HPDE6-E6E7 (cell line): ENCODE measurements around the gene RABL6.
"Not testable (repeated sequence)": the region's sequence is repeated elsewhere in the genome, so short reads cannot be mapped to it uniquely, and the experiment has no call there.

Experiments
- DNase-seq: peaks from one replicate; pipeline ENCODE4 v3.0.0; 2011; ENCODE audit warnings: missing footprints; ENCODE audit errors: extremely low spot score

The RABL6 gene

DNA sequence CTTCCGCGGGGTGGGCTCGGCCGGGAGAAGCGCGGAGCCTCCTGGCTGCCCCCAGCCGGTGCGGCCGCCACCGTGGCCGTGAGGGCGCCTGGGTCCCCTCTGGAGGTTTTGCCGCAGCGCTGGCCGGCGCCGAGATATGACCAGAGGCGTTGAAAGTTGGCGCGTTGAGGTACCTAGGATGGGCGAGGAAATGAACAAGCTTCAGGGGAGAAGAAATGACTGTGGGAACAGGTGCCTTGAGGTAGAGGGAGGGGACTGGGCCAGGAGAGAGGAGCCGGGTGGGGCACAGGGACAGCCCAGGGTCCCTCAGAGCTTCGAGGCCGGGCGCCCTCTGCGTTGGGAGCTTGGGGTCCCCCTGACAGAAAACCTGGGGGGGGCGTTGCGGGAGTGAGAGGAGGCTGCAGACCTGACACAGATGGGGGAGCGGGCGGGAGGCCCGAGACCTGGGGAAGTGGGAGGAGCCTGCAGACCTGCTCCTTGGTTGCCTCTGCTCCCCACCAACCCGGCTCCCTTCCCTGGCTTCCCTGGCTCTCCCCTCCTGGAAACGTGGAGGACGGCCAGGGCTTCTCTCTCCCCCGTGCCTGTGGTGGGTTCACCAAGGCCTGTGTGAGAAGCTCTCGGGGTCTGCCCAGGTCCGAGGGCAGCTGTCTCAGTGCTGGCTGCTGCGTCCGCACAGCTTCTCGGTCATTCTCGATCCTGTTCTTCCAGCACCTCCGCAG, 14.2 kb downstream of the RABL6 start:
- DNase-seq: no peak

DNA sequence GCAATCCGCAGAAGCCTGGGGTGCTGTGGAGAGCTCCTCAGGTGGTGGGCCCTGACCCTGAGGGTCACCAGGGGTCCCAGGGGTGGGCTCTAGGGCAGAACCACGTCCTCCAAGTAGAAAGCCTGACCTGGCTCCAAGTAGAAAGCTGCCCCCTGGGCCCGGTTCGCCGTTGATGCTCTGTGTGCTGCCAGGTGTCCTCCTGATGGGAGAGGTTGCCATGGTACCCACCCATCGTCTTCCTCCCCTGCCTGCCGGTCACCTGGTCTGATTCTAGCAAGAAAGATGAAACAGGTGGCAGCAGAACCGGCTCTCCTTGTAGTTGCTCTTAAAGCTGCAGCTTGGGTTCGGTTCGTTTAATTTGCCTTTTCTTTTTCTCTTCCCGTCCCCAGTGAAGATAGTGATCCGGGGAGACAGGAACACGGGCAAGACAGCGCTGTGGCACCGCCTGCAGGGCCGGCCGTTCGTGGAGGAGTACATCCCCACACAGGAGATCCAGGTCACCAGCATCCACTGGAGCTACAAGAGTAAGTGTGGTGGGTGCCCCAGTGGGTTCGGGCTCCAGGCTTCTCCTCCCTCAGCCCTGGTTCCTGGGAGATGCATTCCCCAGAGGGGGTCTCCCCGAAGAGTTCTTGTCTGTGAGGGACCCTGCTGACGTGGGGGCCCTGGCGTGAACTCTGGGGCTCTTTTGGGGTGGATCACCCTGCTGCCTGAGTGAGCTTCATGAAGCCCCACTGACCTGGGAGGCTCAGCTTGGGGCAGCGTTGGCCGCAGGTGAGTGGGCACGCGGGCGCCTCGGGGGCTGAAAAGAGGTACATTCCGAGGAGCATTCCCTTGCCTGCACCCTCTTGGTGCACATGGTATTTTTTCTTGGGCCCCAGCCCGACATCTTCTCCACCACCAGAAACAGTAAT, 15.6 kb downstream of the RABL6 start:
- DNase-seq: no peak

DNA sequence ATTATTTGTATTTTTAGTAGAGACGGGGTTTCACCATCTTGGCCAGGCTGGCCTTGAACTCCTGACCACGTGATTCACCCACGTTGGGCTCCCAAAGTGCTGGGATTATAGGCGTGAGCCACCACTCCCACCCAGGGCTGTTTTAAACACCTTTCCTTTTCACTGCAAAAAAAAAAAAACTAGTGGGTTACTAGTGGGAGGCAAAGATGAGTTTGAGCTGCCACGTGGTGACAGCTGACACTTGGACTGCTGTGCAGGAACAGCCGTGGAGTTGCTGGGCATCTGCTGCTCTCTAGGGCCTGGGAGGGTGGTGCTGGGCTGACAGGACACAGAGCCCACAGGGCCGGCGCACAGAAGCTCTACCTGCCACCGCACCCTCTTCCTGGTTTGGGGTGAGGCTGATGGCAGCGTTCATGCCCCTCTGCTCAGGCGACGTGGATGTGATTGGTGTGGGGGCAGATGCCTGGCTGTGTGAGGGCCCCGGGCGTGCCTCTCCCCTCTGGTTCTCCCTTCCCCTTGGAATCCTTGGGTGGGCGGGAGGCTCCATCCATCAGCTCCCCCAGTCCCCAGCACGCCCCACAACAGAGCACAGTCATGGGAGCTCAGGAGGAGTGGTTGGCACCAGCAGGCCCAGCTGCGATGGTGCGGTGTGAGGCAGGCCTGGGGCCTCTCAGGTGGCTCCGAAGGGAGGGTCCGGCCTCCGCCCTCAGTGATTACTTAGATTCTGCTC, 16.9 kb downstream of the RABL6 start:
- DNase-seq: no peak

DNA sequence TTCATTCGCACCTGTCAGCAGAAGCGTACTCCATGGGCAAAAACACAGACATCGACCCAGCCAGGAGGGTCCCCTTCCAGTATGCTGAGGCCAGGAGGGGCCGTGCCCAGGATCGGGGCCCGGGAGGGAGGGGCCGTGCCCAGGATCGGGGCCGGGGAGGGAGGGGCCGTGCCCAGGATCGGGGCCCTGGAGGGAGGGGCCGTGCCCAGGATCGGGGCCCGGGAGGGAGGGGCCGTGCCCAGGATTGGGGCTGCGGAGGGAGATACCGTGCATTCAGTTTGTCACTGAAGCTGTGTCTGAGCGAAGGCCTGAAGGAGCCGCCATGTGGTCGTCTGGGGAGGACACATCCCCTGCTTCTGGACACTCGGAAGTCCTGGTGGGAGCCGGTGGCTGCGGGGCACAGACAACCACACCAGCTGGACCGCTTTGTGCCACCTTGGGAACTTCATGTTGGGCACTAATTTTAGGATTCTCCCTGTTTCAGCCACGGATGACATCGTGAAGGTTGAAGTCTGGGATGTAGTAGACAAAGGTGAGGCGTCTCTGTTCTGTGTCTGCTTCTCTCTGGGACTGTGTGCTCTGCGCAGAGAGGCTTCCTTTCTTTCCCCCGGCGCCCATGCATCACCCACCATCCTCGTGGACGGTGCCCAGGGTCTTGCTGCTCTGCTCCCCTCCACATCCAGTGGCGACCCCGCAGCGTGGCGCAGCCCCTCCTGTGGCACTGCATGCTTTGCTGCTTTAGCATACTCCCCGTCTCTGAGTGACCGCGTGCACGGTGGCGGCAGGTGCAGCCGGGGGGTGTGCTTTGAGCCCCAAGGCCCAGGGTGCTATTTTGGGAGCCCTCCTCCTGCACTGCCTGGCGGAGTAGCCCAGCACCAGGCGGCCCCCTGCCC, 17.8 kb downstream of the RABL6 start:
- DNase-seq: no peak

DNA sequence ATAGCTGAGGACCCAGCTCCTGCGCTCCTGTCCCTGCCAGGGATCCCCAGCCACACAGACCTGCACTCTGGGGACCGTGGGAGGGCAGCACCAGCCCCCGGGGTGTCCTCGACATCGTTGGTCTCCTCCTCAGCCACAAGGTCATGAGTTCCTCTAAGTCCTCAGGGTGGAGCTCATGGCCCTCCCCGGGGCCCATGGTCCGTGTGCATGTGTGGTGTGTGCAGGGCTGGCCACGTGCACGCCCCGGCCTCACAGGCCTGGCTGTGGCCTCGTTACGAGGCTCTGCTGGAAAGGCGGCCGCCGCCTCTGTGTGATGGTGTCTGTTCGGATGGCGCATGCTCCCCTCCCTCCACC, 18.4 kb downstream of the RABL6 start:
- DNase-seq: no peak

DNA sequence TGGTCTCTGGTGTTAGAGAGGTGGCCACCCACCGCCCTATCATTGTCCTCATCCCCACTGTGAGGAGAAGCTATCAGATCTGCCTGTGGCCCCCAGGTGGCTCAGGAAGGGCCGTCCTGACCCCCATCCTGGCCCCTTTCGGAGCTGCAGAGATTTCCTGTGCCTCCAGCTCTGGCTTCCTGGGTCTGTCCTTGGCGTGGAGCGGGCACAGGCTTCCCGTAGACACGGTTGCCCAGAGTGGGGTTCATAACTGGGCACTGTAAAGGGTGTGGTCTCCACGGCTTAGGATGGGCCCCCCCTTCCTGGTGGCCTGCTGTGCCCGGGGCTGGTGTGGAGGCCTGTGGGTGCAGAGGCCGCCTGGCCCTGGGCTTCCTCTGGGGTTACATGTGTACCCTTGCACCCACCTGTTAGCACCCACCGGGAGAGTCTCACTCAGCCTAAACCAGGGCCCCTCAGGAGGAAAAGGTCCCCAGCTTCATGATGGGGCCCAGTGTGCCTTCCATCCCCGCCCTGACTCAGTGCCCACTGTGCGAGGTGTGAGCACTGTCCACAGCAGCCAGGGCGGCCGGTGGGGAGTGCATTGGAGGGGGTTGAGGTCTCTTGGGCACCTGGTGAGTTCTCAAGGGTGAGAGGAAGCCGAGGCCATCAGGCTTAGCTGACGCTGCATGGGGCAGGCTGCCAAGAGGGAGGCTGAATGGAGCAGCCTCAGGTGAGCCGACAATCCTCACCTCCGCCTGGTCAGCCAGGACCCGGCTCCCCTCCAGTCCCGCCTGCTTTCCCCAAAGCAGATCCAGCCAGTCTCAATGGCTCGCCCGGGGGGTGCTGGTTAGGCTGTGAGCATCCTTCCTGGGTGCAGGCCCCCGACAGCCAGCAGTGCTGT, 19.2 kb downstream of the RABL6 start:
- no peak for DNase-seq

DNA sequence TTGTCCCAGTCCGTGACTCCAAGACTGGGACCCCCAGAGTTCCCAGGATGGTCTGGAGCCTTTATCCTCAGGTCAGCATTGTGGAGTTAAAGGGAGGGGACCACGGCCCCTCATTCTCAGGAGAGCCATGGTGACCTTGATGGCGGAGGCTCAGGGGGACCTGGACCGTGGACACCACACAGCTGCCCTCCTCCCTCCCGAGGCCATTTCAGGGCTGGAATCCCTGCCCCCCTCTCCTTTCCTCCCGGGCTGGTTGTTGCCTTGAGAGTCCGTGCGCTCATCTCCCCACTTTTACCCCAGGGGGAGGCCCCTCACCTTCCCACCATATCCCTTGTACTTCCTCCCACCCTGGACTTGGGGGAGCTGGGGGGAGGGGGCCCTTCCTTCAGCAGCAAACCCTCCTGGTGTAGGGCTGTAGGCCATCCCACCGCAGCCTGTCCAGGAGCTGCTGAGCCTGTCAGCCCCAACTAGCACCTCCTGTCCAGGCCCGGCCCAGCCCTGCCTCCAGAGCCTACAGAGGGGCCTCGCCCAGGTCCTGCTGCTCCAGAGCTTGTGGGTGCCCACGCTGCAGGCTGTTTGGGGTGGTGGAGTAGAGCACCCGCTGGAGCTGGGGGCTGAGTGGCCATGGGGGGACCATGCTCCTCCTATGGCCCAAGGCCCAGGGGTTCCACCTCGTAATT, 20.2 kb downstream of the RABL6 start:
- DNase-seq: no peak

DNA sequence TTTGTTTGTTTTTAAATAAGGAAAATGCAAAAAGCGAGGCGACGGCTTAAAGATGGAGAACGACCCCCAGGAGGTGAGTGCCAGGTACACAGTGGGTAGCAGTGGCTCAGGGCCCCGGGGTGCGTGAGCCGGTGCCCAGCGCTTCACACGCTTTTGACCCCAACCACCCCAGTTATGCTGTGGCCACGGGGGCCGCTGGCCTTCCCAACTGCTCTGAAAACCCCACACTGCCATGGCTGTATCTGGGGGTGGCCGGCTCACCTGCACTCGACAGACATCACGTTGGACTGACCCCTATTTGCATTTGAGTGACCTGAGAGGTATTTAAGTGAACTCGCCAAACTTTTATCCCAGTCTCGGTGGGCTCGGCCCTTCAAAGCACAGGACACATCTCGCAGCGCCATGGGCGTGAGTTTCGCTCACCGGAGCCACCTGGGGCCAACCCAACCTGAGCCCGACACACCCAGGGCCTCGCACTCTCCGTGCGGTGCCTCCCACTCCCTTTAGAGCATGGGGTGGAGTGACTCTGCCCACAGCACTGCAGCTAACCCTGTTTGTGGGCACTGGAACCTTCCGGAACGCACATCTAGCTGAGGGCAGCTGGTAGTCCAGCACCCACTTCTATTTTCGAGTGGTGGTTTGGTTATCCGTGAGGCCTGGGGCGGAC, 20.9 kb downstream of the RABL6 start:
- no peak for DNase-seq

DNA sequence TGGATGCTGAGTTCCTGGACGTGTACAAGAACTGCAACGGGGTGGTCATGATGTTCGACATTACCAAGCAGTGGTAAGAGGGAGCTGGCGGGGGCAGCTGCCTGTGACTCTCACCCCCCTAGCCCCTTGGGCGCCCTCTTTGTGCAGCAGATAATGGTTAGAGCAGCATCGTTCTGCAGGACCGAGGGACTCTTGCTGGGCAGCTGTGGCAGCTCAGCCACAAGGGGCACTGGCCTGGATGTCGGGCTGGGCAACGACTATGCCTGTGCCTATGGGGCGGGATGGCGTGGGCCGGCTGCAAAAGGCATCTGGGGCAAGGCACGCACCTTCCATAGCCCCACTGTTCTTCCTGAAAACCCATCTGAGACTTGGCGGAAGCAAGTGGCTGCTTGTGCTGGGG, 21.7 kb downstream of the RABL6 start:
- DNase-seq: no peak

DNA sequence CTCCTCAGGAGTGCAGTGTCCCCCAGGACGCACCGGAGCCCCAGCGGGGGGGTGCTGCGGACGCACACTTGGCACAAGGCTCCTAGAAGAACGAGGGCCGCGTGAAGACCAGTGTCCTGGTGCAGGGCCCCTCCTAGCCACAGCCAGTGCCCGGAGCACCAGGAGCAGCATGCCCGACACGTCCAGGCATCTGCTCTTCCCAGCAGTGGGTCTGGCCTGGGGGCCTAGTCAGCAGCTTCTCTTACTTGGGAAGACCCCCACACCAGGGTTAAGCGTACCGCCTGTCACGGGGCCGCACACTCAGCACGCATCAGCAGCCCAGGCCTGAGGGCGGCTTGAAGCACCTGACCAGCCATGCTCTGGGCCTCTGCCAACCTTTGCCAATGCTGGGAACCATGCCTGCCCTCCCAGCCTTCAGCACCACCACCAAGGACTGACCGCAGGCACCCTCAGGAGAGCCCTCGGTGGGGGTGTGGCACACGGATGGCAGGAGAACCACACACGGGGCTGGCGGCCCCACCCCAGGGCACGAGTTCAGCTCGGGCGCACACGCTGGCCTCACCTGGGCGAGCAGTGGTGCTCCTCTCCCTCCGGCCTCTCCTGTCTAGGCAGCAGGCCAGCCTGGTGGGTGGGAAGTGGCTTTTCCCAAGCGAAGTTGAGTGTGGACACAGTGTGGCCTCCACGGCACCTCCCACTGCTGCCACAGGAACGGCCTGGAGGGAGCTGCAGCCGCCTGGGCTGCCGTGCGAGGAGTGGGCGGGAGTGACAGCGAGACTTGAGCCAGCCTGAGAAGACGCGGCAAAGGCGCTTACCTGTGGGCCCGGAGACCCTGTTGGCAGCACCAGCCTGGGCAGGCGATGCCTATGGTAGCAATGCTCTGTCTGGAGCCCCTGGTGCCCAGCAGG, 22.5 kb downstream of the RABL6 start:
- DNase-seq: no peak

DNA sequence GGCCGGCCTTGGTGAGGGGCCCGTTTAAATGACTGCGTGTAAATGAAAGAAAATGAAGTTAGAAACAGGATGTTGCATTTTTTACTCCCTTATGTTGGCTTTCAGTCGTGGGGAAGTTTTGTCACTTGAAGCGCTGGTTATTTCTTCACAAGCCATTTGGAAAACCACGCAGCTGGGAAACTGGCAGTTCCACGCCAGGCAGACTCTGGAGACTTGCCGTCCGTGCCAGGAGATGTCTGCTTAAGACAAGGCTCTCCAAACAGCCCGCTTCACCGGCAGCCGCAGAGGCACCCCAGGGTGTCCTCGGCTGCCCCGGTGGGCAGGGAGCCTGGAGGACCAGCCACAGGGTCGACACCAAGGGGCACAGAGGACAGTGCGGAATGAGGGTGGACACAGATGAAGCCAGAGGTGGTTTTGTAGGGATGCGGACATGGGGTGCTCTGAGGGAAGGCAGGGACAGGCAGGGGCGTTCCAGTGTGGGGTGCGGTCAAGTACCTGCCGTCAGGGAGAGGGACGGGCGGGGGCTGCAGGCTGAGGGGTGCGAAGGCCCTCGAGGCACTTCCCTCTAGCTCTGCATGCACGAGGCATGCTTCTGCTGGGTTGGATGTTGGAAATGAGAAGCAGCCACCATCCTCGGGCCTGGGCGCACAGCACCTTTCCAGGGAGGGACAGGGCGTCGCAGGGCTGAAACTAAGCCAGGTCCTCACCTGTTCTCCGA, 23.4 kb downstream of the RABL6 start:
- no peak for DNase-seq

DNA sequence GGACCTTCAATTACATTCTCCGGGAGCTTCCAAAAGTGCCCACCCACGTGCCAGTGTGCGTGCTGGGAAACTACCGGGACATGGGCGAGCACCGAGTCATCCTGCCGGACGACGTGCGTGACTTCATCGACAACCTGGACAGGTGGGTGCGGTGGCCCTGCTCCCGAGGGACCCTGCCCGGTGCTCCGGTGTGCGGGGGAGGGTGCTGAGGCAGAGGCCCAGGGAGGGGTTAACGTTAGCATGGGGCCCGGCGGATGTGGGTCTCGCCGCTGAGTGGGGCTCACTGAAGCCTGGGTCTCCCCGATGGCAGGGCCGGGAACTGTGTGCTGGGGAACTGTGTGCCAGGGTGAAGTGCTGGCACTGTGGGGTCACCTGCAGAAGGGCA, 24.0 kb downstream of the RABL6 start:
- DNase-seq: no peak

DNA sequence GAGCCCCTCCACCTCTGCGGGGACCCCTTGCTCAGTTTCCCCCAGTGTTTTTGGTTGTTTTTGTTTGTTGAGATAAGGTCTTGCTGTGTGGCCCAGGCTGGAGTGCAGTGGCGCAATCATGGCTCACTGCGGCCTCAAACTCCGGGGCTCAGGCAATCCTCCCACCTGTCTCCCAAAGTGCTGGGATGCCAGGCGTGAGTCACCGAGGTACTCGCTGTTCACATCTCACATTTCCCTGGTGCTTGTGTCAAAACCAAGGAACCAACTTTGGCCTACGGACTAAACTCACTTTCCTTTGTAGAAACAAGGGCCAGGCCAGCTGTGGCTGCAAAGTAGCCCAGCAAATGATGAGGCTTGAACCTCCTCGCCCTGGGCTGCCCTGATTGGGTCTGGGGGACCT, 24.8 kb downstream of the RABL6 start:
- no peak for DNase-seq

DNA sequence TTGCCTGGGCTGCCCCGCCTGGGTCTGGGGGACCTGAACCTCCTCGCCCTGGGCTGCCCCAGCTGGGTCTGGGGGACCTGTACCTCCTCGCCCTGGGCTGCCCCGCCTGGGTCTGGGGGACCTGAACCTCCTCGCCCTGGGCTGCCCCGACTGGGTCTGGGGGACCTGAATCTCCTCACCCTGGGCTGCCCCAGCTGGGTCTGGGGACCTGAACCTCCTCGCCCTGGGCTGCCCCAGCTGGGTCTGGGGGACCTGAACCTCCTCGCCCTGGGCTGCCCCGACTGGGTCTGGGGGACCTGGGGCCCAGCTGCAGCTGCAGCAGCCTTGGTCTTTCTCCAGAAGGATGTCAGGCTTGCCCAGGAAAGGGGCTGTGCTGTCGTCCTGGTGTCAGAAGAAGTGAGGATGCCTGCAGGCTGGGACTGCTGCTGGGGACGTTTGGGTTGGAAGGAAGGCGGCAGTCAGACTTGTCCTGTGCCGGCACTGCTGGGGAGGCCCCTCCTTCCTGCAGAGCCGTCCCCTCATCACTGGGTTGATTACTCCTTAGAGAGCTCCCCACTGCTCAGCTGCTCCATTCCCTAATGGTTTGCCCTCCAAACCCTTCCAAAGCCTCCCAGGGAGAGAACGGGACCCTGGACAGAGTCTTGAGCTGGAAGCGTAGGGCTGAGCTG, 25.8 kb downstream of the RABL6 start:
- DNase-seq: not testable (repeated sequence)

DNA sequence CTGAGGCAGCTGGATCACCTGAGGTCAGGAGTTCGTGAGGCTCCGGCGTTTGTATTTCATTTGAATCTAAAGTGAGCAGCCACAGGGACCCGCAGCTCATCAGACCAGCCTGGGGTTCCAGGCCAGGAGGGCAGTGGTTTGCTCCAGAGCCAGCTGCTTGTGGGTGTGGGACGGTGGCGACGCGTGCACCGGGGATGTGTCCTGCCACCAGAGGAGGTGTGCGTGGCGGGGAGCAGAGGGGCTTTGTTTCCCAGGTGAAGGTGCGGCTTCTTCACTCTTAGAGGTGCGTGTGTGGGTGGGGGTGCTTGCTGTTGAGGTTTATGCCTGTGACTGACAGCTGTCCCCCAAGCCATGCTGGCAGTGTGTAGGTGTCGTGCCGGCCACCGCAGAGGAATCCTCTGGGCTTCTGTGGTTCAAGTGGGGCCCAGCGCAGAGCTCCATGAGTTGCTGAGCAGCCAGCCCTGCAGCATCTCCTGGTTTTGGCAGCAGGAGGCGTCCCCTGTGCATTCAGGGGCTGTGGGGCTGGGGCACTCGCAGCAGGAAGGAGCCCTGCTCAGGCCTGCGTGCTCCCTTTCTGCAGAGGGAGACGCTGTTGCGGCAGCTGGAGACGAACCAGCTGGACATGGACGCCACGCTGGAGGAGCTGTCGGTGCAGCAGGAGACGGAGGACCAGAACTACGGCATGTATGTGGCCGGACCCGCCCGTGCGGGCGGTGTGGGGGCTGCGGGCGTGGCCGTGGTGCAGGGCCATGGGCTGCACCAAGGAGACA, 27.6 kb downstream of the RABL6 start:
- no peak for DNase-seq
